Testis (tissue), 3 donors: Measurements from ENCODE around the gene PLB1. TPM values are rescaled to one million over a fixed set of nuclear protein-coding genes. Genes with fewer than 3 reads are reported as not detected.

Source experiments
- DNase-seq: peaks from one replicate; pipeline ENCODE4 v3.0.0-alpha.2; 2019
- H3K27ac ChIP-seq, 2 donors: fragments of 200-600 bp; sonication (generic); one replicate each; pipeline ENCODE4 v1.5.1; 2019
- H3K27me3 ChIP-seq: fragments of 200-600 bp; sonication (generic); one replicate; pipeline ENCODE4 v1.5.1; 2019
- H3K36me3 ChIP-seq: fragments of 200-600 bp; sonication (generic); one replicate; pipeline ENCODE4 v1.5.1; 2017; ENCODE audit warnings: low read depth; ENCODE audit errors: missing control alignments
- H3K4me1 ChIP-seq: fragments of 200-600 bp; sonication (generic); one replicate; pipeline ENCODE4 v1.5.1; 2019
- H3K4me3 ChIP-seq, 2 donors: fragments of 200-600 bp; sonication (generic); one replicate each; pipeline ENCODE4 v1.5.1; 2017 to 2019
- H3K9me3 ChIP-seq: fragments of 200-600 bp; sonication (generic); one replicate; pipeline ENCODE4 v1.5.1; 2017
- POLR2A ChIP-seq: fragments of 450-650 bp; IDR thresholded peaks from one replicate; pipeline ENCODE4 v1.6.1; 2017; ENCODE audit warnings: antibody characterized with exemption, mild to moderate bottlenecking, moderate library complexity
- WGBS, 2 donors: methylation state at CpG; one replicate each; pipeline ENCODE4 v1.1.5; 2018; 5-methylcytosine and 5-hydroxymethylcytosine counted together
- intact Hi-C: fragments of 100-400 bp; cut with DNase I; formaldehyde crosslinking; loops from one replicate; pipeline ENCODE4 v1.15.1; 2023; ENCODE audit warnings: low total_unique reads
- polyA plus RNA-seq: library from polyadenylated mRNA; stranded (reverse); fragments of 350-450 nt; fragmentation: Illumina TruSeq; extraction: RNeasy Lipid Tissue Mini Kit (QIAGEN cat#74804); gene quantifications from one replicate; pipeline ENCODE4 v1.2.3, GENCODE V29; 2014; ENCODE audit warnings: low read depth, low replicate concordance; ENCODE audit not compliant: insufficient read depth
- total RNA-seq, 2 donors: library from RNA; depleted of rRNA; stranded (reverse); fragments of >200 nt; gene quantifications; one replicate each; pipeline ENCODE4 v1.2.3, GENCODE V29; 2016
- TF ChIP-seq, protein P1 (sequence below), 3 experiments: fragments of 450-650 bp in 2 of 3; fragments of 200-600 bp in 1 of 3; sonication (generic) in 1 of 3; IDR thresholded peaks; one replicate each; pipeline ENCODE4 v1.5.1; 2016 to 2019; ENCODE audit warnings: antibody characterized with exemption in 3 of 3, mild to moderate bottlenecking in 2 of 3, moderate library complexity in 1 of 3

PLB1 gene
- total and polyA plus RNA-seq, 3 donors from 2014 or later: 7.6 to 10.9 (median 10.4) TPM

DNA sequence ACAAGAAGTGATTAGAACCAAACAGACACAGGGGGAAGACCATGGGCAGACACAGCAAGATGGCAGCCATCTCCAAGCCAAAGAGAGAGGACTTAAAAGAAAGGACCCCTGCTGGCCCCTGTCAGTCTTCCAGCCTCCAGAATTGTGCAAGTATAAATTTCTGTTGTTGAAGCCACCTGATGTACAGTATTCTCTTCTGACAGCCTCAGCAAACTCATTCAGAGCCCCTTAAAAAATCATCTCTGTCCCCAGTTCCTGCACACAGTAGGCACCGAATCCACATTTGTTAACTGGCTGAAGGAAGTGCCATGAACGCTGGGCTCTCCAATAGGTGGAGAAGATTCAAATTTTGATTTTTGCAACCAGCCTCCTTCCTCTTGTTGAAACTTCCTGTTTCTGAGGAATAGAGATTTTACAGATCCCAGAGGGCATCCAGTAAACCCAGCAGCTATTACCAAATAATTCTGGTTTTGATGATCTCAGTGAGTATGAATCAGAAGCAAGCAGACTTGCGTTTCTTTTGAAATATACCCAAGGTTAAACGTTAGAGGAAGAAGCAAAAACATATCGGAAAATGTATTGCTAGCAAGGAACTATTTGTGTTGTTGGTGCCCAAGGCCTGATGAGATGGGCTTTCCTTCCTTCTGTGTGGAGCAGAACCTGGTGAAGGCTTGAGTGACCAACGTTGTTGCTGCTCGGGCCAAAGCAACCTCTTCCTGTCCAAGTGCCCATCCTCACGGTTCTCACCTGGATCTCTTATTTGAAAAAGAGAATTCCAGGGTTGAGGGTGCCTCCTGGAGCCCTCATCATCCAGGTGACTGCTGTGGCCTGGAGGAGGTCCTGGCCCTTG is 47.7 kb upstream of the PLB1 start:
- intact Hi-C loops: no loop called here
- TF ChIP-seq POLR2A: no peak
- Histone ChIP-seq H3K27ac (no peak overlapping the region), H3K36me3 (no peaks in the 10 kb centered on the region), H3K4me1 (no peaks in the 10 kb centered on the region), H3K9me3 (no peaks in the 10 kb centered on the region), H3K4me3 (no peak overlapping the region), H3K27me3 (no peaks in the 10 kb centered on the region)
- WGBS, 2 donors: 79 to 92% methylated on average over 8 of the region's 8 CpGs
- no peak for DNase-seq

DNA sequence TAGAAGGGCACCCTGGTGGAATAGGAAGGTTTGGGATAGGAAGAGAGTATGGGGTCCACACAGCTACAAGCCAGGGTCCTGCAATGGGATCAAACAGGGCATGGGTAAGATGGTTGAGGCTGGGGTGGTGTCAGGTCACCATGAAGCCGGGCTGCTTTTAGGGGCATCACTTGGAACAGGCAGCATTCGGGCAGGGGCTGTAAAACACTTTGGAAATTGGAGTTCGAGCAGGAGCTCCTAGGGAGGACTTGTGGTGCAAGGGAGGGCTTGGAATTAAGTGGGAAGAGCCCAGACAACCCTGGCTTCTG is 47.1 kb upstream of the PLB1 start:
- WGBS, 2 donors: 92% methylated on average over 3 of the region's 3 CpGs
- intact Hi-C loops: no loop called here
- TF ChIP-seq POLR2A: no peak
- TF ChIP-seq, protein P1, sequence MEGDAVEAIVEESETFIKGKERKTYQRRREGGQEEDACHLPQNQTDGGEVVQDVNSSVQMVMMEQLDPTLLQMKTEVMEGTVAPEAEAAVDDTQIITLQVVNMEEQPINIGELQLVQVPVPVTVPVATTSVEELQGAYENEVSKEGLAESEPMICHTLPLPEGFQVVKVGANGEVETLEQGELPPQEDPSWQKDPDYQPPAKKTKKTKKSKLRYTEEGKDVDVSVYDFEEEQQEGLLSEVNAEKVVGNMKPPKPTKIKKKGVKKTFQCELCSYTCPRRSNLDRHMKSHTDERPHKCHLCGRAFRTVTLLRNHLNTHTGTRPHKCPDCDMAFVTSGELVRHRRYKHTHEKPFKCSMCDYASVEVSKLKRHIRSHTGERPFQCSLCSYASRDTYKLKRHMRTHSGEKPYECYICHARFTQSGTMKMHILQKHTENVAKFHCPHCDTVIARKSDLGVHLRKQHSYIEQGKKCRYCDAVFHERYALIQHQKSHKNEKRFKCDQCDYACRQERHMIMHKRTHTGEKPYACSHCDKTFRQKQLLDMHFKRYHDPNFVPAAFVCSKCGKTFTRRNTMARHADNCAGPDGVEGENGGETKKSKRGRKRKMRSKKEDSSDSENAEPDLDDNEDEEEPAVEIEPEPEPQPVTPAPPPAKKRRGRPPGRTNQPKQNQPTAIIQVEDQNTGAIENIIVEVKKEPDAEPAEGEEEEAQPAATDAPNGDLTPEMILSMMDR (IDR thresholded peaks at IDR 0.05): no peak
- Histone ChIP-seq H3K27ac (no peak overlapping the region), H3K4me3 (no peak overlapping the region), H3K36me3 (no peaks in the 10 kb centered on the region), H3K27me3 (no peaks in the 10 kb centered on the region), H3K4me1 (no peaks in the 10 kb centered on the region), H3K9me3 (no peaks in the 10 kb centered on the region)
- DNase-seq: no peak

DNA sequence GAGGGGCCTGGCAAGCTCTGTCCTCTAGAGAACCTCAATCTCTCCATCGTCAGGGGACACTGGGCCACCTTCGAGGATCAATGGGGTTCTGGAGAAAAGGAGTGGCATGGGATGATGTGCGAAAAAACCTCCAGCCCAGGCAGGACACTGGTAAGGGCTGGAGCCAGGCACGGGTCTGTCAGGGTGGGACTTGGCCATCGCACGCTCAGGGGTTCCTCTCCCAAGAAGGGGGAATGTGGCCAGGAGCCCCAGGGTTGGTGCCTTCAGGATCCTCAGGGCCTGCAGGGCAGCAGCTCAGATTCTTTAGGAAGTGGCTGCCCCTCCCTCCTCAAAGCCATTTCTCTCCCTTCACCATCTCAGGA is 46.8 kb upstream of the PLB1 start:
- H3K27ac ChIP-seq: no peak overlapping the region
- H3K36me3 ChIP-seq: no peaks in the 10 kb centered on the region
- 89 to 94% methylated on average over 6 of the region's 6 CpGs for WGBS, 2 donors
- H3K9me3 ChIP-seq: no peaks in the 10 kb centered on the region
- no peak overlapping the region for H3K4me3 ChIP-seq
- no peaks in the 10 kb centered on the region for H3K4me1 ChIP-seq
- DNase-seq: no peak
- TF ChIP-seq POLR2A: no peak
- TF ChIP-seq, protein P1 (IDR thresholded peaks at IDR 0.05): no peak
- intact Hi-C loops: no loop called here
- no peaks in the 10 kb centered on the region for H3K27me3 ChIP-seq

DNA sequence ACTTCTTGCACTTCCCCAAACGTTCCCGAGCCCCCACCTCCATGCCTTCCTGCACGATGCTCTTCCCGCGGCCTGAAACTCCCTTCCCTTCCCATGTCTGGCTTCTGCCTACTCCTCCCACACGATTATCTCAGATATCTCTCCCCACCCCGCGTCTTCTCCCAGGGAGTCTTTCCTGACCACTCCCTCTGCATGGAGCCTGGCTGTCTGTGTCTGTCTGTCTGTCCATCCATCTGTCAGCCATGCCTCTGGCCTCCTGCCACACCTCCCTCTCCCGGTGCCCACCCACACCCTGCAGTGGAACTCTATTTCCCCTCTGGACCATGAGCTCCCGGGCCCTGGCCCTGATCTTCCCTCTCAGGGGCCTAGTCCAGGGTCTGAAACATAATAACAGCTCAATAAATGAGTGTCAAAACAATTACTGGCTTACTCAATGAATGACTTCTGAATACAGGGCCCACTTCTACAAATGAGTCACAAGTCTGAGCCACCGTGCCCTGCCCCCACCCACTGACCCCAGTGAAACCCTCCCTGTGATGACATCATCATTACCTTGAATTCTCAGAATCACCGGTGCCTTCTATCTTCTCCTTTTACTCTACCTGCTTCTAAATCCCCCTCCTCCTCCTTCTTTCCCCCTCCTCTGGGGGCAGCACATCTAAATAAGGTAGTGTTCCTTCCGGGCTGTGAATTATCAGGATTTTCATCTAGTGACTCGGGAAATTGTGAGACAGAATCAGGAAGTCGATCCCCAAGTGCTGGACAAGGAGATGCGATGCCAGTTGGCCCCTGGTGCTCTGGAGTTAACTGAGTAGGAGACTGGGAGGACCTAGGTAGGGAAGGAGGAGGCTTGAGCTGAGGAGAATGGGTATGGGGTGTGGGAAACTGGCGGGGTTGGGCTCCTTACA is 46.1 kb upstream of the PLB1 start:
- intact Hi-C loops: no loop called here

More for the DNA sequence above, 46.1 kb upstream of the PLB1 start:
- TF ChIP-seq, protein P1 (IDR thresholded peaks at IDR 0.05): no peak
- TF ChIP-seq POLR2A: no peak
- Histone ChIP-seq H3K27me3 (no peaks in the 10 kb centered on the region), H3K27ac (no peak overlapping the region), H3K9me3 (no peaks in the 10 kb centered on the region), H3K4me3 (no peak overlapping the region), H3K36me3 (no peaks in the 10 kb centered on the region), H3K4me1 (no peaks in the 10 kb centered on the region)
- 61 to 72% methylated on average over 17 of the region's 17 CpGs for WGBS, 2 donors
- no peak for DNase-seq
